Neural progenitor cell (in vitro differentiated cells): ENCODE measurements around the gene NFS1.

Experiments used
- EZH2phosphoT487 ChIP-seq: fragments of 200-600 bp; sonication (generic); IDR thresholded peaks from 2 replicates; pipeline ENCODE4 v1.6.1; 2017; ENCODE audit warnings: antibody characterized with exemption
- TF ChIP-seq, protein P1 (sequence below): fragments of 200-600 bp; sonication (generic); IDR thresholded peaks from 2 replicates; pipeline ENCODE4 v1.5.1; 2017; ENCODE audit warnings: antibody characterized with exemption, mild to moderate bottlenecking

DNA sequence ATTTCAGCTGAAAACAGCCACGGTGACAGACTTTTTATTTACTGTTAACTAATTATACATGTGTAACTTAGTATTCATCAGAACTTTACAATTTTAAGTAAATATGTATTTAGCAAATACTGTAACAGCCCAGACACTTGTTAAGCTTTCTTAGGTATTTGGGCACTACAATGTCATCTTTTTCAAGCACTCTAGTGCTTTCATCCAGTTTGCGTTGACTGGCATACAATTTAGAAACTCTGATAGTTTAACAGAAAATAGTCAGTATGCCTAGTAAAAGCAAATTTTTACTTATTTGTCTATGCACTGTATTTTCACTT, 32.3 kb upstream of the NFS1 start:
- TF ChIP-seq, protein P1, sequence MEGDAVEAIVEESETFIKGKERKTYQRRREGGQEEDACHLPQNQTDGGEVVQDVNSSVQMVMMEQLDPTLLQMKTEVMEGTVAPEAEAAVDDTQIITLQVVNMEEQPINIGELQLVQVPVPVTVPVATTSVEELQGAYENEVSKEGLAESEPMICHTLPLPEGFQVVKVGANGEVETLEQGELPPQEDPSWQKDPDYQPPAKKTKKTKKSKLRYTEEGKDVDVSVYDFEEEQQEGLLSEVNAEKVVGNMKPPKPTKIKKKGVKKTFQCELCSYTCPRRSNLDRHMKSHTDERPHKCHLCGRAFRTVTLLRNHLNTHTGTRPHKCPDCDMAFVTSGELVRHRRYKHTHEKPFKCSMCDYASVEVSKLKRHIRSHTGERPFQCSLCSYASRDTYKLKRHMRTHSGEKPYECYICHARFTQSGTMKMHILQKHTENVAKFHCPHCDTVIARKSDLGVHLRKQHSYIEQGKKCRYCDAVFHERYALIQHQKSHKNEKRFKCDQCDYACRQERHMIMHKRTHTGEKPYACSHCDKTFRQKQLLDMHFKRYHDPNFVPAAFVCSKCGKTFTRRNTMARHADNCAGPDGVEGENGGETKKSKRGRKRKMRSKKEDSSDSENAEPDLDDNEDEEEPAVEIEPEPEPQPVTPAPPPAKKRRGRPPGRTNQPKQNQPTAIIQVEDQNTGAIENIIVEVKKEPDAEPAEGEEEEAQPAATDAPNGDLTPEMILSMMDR = no peak
- no peak for TF ChIP-seq EZH2phosphoT487
